ENCODE measurements around the gene PTPRJ. TPM values are rescaled to one million over a fixed set of nuclear protein-coding genes. Genes with fewer than 3 reads are reported as not detected.

The PTPRJ gene
- total and polyA plus RNA-seq, 4 donors = 4.1 to 24.7 (median 14.6) TPM

DNA sequence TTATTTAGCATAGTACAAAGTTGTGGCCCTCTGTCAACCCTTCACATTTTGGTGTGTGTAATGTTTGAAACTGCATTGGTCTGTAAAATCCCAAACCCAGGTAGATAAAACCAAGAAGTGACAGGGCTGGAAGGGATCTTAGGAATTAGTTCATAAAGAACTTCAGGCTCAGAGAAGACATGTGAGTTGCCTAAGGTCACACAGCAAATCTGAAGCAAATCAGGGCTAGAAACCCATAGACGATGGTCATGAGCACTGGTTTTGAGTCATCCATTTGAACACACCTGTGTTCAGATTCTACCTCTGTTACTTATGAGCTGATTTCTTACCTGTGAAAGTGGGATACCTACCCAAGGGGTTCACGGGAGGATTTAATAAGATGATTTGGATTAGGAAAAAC, 107.1 kb downstream of the PTPRJ start:
- WGBS = 89% methylated on average over 2 of the region's 2 CpGs
- H3K27ac ChIP-seq (ENCODE audit: low read depth in 1 of 2, low read length in 2 of 2) = no peak overlapping the region
- no peaks in the 10 kb centered on the region for H3K9me3 ChIP-seq (ENCODE audit: control insufficient read depth in 4 of 4, low read length in 3 of 4)
- H3K4me1 ChIP-seq (ENCODE audit: control insufficient read depth in 4 of 4, insufficient read depth in 4 of 4, low read length in 3 of 4) = peaks cover 3 to 40% (median 21%) of the 10 kb centered on the region in 4 donors
- DNase-seq (ENCODE audit: low spot score) = no peak
- no peaks in the 10 kb centered on the region for H3K27me3 ChIP-seq (ENCODE audit: control insufficient read depth in 4 of 4, insufficient read depth in 4 of 4, low read length in 3 of 4)
- H3K4me3 ChIP-seq (ENCODE audit: low read depth in 1 of 3, low read length in 3 of 3) = no peak overlapping the region
- peak overlapping the region in 1 of 2 donors; percentile 21 for H3K9ac ChIP-seq (ENCODE audit: low read depth in 1 of 2, low read length in 2 of 2)
- H3K36me3 ChIP-seq (ENCODE audit: control insufficient read depth in 4 of 4, insufficient read depth in 3 of 4, low read depth in 1 of 4, low read length in 3 of 4) = no peaks in the 10 kb centered on the region
- TF ChIP-seq NR2F2 (IDR thresholded peaks at IDR 0.05) (no peak), RAD21 (IDR thresholded peaks at IDR 0.05) (no peak), RXRA (IDR thresholded peaks at IDR 0.05) (no peak), FOXA1 (IDR thresholded peaks at IDR 0.05) (no peak), REST (IDR thresholded peaks at IDR 0.05) (no peak), YY1 (IDR thresholded peaks at IDR 0.05) (no peak), ZBTB33 (IDR thresholded peaks at IDR 0.05) (no peak), ATF3 (IDR thresholded peaks at IDR 0.05) (no peak), FOXA2 (IDR thresholded peaks at IDR 0.05) (no peak), JUND (IDR thresholded peaks at IDR 0.05) (no peak), EGR1 (IDR thresholded peaks at IDR 0.05; ENCODE audit: low read depth in 2 of 2) (no peak), HNF4A (conservative IDR thresholded peaks at IDR 0.05) (no peak), SP1 (IDR thresholded peaks at IDR 0.05) (no peak)
- TF ChIP-seq, protein P1, sequence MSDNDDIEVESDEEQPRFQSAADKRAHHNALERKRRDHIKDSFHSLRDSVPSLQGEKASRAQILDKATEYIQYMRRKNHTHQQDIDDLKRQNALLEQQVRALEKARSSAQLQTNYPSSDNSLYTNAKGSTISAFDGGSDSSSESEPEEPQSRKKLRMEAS (IDR thresholded peaks at IDR 0.05) = no peak

- 39% methylated on average over 6 of the region's 6 CpGs for WGBS
- H3K4me3 ChIP-seq (ENCODE audit: low read depth in 1 of 3, low read length in 3 of 3) = no peak overlapping the region
- peaks cover 3 to 41% (median 18%) of the 10 kb centered on the region in 4 donors for H3K4me1 ChIP-seq (ENCODE audit: control insufficient read depth in 4 of 4, insufficient read depth in 4 of 4, low read length in 3 of 4)
- no peak for DNase-seq (ENCODE audit: low spot score)
- H3K27me3 ChIP-seq (ENCODE audit: control insufficient read depth in 4 of 4, insufficient read depth in 4 of 4, low read length in 3 of 4) = no peaks in the 10 kb centered on the region
- H3K9ac ChIP-seq (ENCODE audit: low read depth in 1 of 2, low read length in 2 of 2) = peak overlapping the region in 1 of 2 donors; percentile 21
- no peaks in the 10 kb centered on the region for H3K9me3 ChIP-seq (ENCODE audit: control insufficient read depth in 4 of 4, low read length in 3 of 4)
- no peak overlapping the region for H3K27ac ChIP-seq (ENCODE audit: low read depth in 1 of 2, low read length in 2 of 2)
- TF ChIP-seq SP1 (IDR thresholded peaks at IDR 0.05) (no peak), RAD21 (IDR thresholded peaks at IDR 0.05) (no peak), NR2F2 (IDR thresholded peaks at IDR 0.05) (no peak), FOXA1 (IDR thresholded peaks at IDR 0.05) (no peak), ATF3 (IDR thresholded peaks at IDR 0.05) (no peak), JUND (IDR thresholded peaks at IDR 0.05) (no peak), GABPA (IDR thresholded peaks at IDR 0.05 in 1 of 2, conservative IDR thresholded peaks at IDR 0.05 in 1 of 2) (no peak), EGR1 (IDR thresholded peaks at IDR 0.05; ENCODE audit: low read depth in 2 of 2) (no peak), HNF4A (conservative IDR thresholded peaks at IDR 0.05) (no peak), RXRA (IDR thresholded peaks at IDR 0.05) (no peak), ZBTB33 (IDR thresholded peaks at IDR 0.05) (no peak), FOXA2 (IDR thresholded peaks at IDR 0.05) (no peak), HNF4G (IDR thresholded peaks at IDR 0.05) (no peak), YY1 (IDR thresholded peaks at IDR 0.05) (no peak), TAF1 (conservative IDR thresholded peaks at IDR 0.05) (no peak)
- TF ChIP-seq, protein P1 (IDR thresholded peaks at IDR 0.05) = no peak
- TF ChIP-seq, protein P2, sequence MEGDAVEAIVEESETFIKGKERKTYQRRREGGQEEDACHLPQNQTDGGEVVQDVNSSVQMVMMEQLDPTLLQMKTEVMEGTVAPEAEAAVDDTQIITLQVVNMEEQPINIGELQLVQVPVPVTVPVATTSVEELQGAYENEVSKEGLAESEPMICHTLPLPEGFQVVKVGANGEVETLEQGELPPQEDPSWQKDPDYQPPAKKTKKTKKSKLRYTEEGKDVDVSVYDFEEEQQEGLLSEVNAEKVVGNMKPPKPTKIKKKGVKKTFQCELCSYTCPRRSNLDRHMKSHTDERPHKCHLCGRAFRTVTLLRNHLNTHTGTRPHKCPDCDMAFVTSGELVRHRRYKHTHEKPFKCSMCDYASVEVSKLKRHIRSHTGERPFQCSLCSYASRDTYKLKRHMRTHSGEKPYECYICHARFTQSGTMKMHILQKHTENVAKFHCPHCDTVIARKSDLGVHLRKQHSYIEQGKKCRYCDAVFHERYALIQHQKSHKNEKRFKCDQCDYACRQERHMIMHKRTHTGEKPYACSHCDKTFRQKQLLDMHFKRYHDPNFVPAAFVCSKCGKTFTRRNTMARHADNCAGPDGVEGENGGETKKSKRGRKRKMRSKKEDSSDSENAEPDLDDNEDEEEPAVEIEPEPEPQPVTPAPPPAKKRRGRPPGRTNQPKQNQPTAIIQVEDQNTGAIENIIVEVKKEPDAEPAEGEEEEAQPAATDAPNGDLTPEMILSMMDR (IDR thresholded peaks at IDR 0.05; ENCODE audit: low read depth, low read length, missing input control) = no peak
- no peaks in the 10 kb centered on the region for H3K36me3 ChIP-seq (ENCODE audit: control insufficient read depth in 4 of 4, insufficient read depth in 3 of 4, low read depth in 1 of 4, low read length in 3 of 4)
Observed at GRCh38 chr11:48087974-48088681, 107.8 kb downstream of the PTPRJ start.

All from liver (tissue), 9 donors.